WI38 (cell line): ENCODE data around the gene BASP1.
"Not testable (repeated sequence)": the region's sequence is repeated elsewhere in the genome, so short reads cannot be mapped to it uniquely, and the experiment has no call there.

Source experiments
- H3K4me3 ChIP-seq: 2 replicates; pipeline ENCODE4 v1.5.1; 2011; ENCODE audit warnings: low read depth, mild to moderate bottlenecking, control low read depth, low read length
- CTCF ChIP-seq: IDR thresholded peaks from 2 replicates; pipeline ENCODE4 v1.5.1; 2012; ENCODE audit warnings: low read depth, mild to moderate bottlenecking, control low read depth, low read length

The BASP1 gene

GRCh38 chr5:17309462-17309861 is 92.0 kb downstream of the BASP1 start:
- H3K4me3 ChIP-seq = no peak overlapping the region
- TF ChIP-seq CTCF = no peak

GRCh38 chr5:17310502-17310901 is 93.1 kb downstream of the BASP1 start:
- not testable (repeated sequence) for H3K4me3 ChIP-seq

- not testable (repeated sequence) for H3K4me3 ChIP-seq
Measured at GRCh38 chr5:17311811-17312210, 94.4 kb downstream of the BASP1 start.

- no peak overlapping the region for H3K4me3 ChIP-seq
- no peak for TF ChIP-seq CTCF
Measured at GRCh38 chr5:17312358-17312757, 94.9 kb downstream of the BASP1 start.

GRCh38 chr5:17314907-17315471 is 97.6 kb downstream of the BASP1 start:
- no peak for TF ChIP-seq CTCF
- no peak overlapping the region for H3K4me3 ChIP-seq

- no peak overlapping the region for H3K4me3 ChIP-seq
- no peak for TF ChIP-seq CTCF
Measured at GRCh38 chr5:17315710-17316221, 98.3 kb downstream of the BASP1 start.

GRCh38 chr5:17316970-17317459 is 99.6 kb downstream of the BASP1 start:
- no peak for TF ChIP-seq CTCF
- no peak overlapping the region for H3K4me3 ChIP-seq

GRCh38 chr5:17317473-17317872 is 100.0 kb downstream of the BASP1 start:
- H3K4me3 ChIP-seq = no peak overlapping the region
- no peak for TF ChIP-seq CTCF

- H3K4me3 ChIP-seq = not testable (repeated sequence)
Measured at GRCh38 chr5:17319095-17319494, 101.7 kb downstream of the BASP1 start.
